Keratinocyte (primary cell): ENCODE measurements around the gene MCF2L2. TPM values are rescaled to one million over a fixed set of nuclear protein-coding genes. Genes with fewer than 3 reads are reported as not detected.

ENCODE experiments used
- DNase-seq: peaks from one replicate; pipeline ENCODE4 v3.0.0-alpha.2; 2011; ENCODE audit warnings: low read depth, missing footprints, low spot score
- FAIRE-seq: peaks from 2 replicates; lab custom pipeline; 2011; peaks lifted over from hg19 to GRCh38; lab: Jason Lieb, UNC
- H2AFZ ChIP-seq: 2 replicates; pipeline ENCODE4 v1.6.0; 2012; ENCODE audit warnings: low read length, control low read depth, inconsistent platforms; ENCODE audit not compliant: control insufficient read depth
- H3K27ac ChIP-seq: 2 replicates; pipeline ENCODE4 v1.5.1; 2011; ENCODE audit warnings: low read length; ENCODE audit not compliant: control insufficient read depth, insufficient read depth
- H3K27me3 ChIP-seq: 3 replicates; pipeline ENCODE4 v1.6.0; 2011; ENCODE audit warnings: low read length; ENCODE audit not compliant: control insufficient read depth, insufficient read depth; ENCODE audit errors: extremely low read depth
- H3K36me3 ChIP-seq, 2 experiments: 2 replicates in 1 of 2; 3 replicates in 1 of 2; pipeline ENCODE4 v1.5.1; 2011; ENCODE audit warnings: low read length in 2 of 2, mild to moderate bottlenecking in 1 of 2; ENCODE audit not compliant: control insufficient read depth in 2 of 2, insufficient read depth in 2 of 2; ENCODE audit errors: extremely low read depth in 1 of 2
- H3K4me1 ChIP-seq: 3 replicates; pipeline ENCODE4 v1.5.1; 2011; ENCODE audit warnings: low read length; ENCODE audit not compliant: control insufficient read depth, insufficient read depth; ENCODE audit errors: extremely low read depth
- H3K4me2 ChIP-seq: 3 replicates; pipeline ENCODE4 v1.6.0; 2011; ENCODE audit warnings: low read depth, low read length; ENCODE audit not compliant: control insufficient read depth, insufficient read depth; ENCODE audit errors: extremely low read depth
- H3K4me3 ChIP-seq, 3 experiments: fragments of 200-600 bp in 1 of 3; sonication (generic) in 1 of 3; 2 replicates in 2 of 3; 3 replicates in 1 of 3; pipeline ENCODE4 v1.5.1; 2011 to 2016; ENCODE audit warnings: low read length in 3 of 3, mild to moderate bottlenecking in 3 of 3, control low read depth in 2 of 3, inconsistent platforms in 1 of 3, low read depth in 1 of 3, mixed read lengths in 1 of 3, mixed run types in 1 of 3, moderate library complexity in 1 of 3; ENCODE audit not compliant: control insufficient read depth in 2 of 3, insufficient read depth in 2 of 3; ENCODE audit errors: extremely low read depth in 1 of 3
- H3K79me2 ChIP-seq: 2 replicates; pipeline ENCODE4 v1.6.0; 2012; ENCODE audit warnings: low read length; ENCODE audit not compliant: control insufficient read depth, insufficient read depth
- H3K9ac ChIP-seq: 3 replicates; pipeline ENCODE4 v1.6.0; 2011; ENCODE audit warnings: low read length; ENCODE audit not compliant: control insufficient read depth, insufficient read depth; ENCODE audit errors: extremely low read depth
- H3K9me1 ChIP-seq: 3 replicates; pipeline ENCODE4 v1.6.0; 2011; ENCODE audit warnings: low read length; ENCODE audit not compliant: control insufficient read depth, insufficient read depth; ENCODE audit errors: extremely low read depth
- H3K9me3 ChIP-seq: 2 replicates; pipeline ENCODE4 v1.5.1; 2012; ENCODE audit warnings: low read depth, low read length; ENCODE audit not compliant: control insufficient read depth
- H4K20me1 ChIP-seq: 3 replicates; pipeline ENCODE4 v1.6.0; 2011; ENCODE audit warnings: low read length; ENCODE audit not compliant: control insufficient read depth, insufficient read depth; ENCODE audit errors: extremely low read depth
- CTCF ChIP-seq, 3 experiments: IDR thresholded peaks in 1 of 3; conservative IDR thresholded peaks in 1 of 3; optimal IDR thresholded peaks in 1 of 3; 2 replicates in 2 of 3; 3 replicates in 1 of 3; pipeline versions ENCODE3 to v1.5.1; 2011; ENCODE audit warnings: low read length in 3 of 3, mild to moderate bottlenecking in 3 of 3, moderate library complexity in 2 of 3, control low read depth in 1 of 3, inconsistent platforms in 1 of 3; ENCODE audit not compliant: insufficient read depth in 2 of 3; ENCODE audit errors: extremely low read depth in 1 of 3
- EZH2 ChIP-seq: IDR thresholded peaks from one replicate; pipeline ENCODE4 v1.6.1; 2012; ENCODE audit warnings: inconsistent platforms, mild to moderate bottlenecking, low read length, moderate library complexity
- dilution Hi-C: fragments of 300-500 bp; cut with MboI; formaldehyde crosslinking; loops from one replicate; pipeline ENCODE4 v1.7.0; 2020; ENCODE audit warnings: low sequenced_read_pairs; ENCODE audit not compliant: extremely low pct_ligation_motif_present
- polyA plus RNA-seq, 5 experiments: library from polyadenylated mRNA; depleted of rRNA in 3 of 5; stranded (reverse) in 3 of 5; stranded (forward) in 1 of 5; unstranded in 1 of 5; fragments of >200 nt; gene quantifications; 1 replicate in 1 of 5; 2 replicates in 3 of 5; 3 replicates in 1 of 5; pipeline versions ENCODE4 v1.2.1 to v1.2.3, GENCODE V29; 2011 to 2012; ENCODE audit warnings: missing spikeins in 2 of 5, low read depth in 1 of 5, low replicate concordance in 1 of 5

Gene MCF2L2
- polyA plus RNA-seq, 1 donor (not counting 4 experiments of a cell fraction or from before 2014, with no cell fraction given), result 0.26 TPM

GRCh38 chr3:183354325-183354831, 74.0 kb downstream of the MCF2L2 start:
- H3K4me2 ChIP-seq, result no peak overlapping the region
- H3K9me3 ChIP-seq, result no peaks in the 10 kb centered on the region
- no peak overlapping the region for H3K4me3 ChIP-seq
- H3K27me3 ChIP-seq, result no peaks in the 10 kb centered on the region
- H3K79me2 ChIP-seq, result no peaks in the 10 kb centered on the region
- FAIRE-seq (no peak), DNase-seq (no peak)
- TF ChIP-seq EZH2 (no peak), CTCF (optimal IDR thresholded peaks at IDR 0.05 in 1 of 3, IDR thresholded peaks at IDR 0.05 in 1 of 3, conservative IDR thresholded peaks at IDR 0.05 in 1 of 3; ENCODE audit: extremely low read depth in 1 of 3, insufficient read depth in 2 of 3, low read length in 3 of 3) (no peak)
- H3K9me1 ChIP-seq, result no peaks in the 10 kb centered on the region
- dilution Hi-C loops, result no loop called here
- H4K20me1 ChIP-seq, result no peaks in the 10 kb centered on the region
- H3K9ac ChIP-seq, result no peak overlapping the region
- no peak overlapping the region for H3K27ac ChIP-seq
- no peak overlapping the region for H2AFZ ChIP-seq
- peaks cover 3% of the 10 kb centered on the region for H3K4me1 ChIP-seq
- no peaks in the 10 kb centered on the region for H3K36me3 ChIP-seq

GRCh38 chr3:183353421-183353820, 75.0 kb downstream of the MCF2L2 start:
- Histone ChIP-seq H4K20me1 (no peaks in the 10 kb centered on the region), H3K4me1 (peaks cover 3% of the 10 kb centered on the region), H3K9ac (no peak overlapping the region), H2AFZ (no peak overlapping the region), H3K4me3 (no peak overlapping the region), H3K36me3 (no peaks in the 10 kb centered on the region), H3K27ac (no peak overlapping the region), H3K9me1 (no peaks in the 10 kb centered on the region), H3K79me2 (no peaks in the 10 kb centered on the region), H3K27me3 (no peaks in the 10 kb centered on the region), H3K4me2 (no peak overlapping the region), H3K9me3 (no peaks in the 10 kb centered on the region)
- no peak for TF ChIP-seq EZH2
- TF ChIP-seq CTCF (optimal IDR thresholded peaks at IDR 0.05 in 1 of 3, IDR thresholded peaks at IDR 0.05 in 1 of 3, conservative IDR thresholded peaks at IDR 0.05 in 1 of 3; ENCODE audit: extremely low read depth in 1 of 3, insufficient read depth in 2 of 3, low read length in 3 of 3), result no peak
- dilution Hi-C loops, result no loop called here
- DNase-seq (no peak), FAIRE-seq (no peak)
